Activated naive CD4-positive, alpha-beta T cell treated with anti-CD3 and anti-CD28 coated beads, Interleukin-2, amount 50 U/mL, for 72 hours (primary cell): Measurements from ENCODE around the gene MAL. TPM values are rescaled to one million over a fixed set of nuclear protein-coding genes. Genes with fewer than 3 reads are reported as not detected.

Source experiments
- ATAC-seq, 2 donors: fragments of 150-1000 bp; cut with Tn5 transposase; 2 replicates each; pipeline ENCODE4 v1.10.0; 2021; ENCODE audit warnings: mild to moderate bottlenecking in 2 of 2, moderate library complexity in 2 of 2
- DNase-seq, 2 donors: peaks; one replicate each; pipeline ENCODE4 v3.0.0; 2021 to 2022; ENCODE audit warnings: low spot score in 2 of 2
- H3K27ac Mint-ChIP-seq, 2 donors: one replicate each; pipeline ENCODE4 v1.8.0; 2022; ENCODE audit warnings: mild to moderate bottlenecking in 2 of 2, mixed read lengths in 2 of 2
- H3K36me3 Mint-ChIP-seq, 2 donors: one replicate each; pipeline ENCODE4 v1.8.0; 2022; ENCODE audit warnings: mixed read lengths in 2 of 2
- H3K9me3 Mint-ChIP-seq, 2 donors: one replicate each; pipeline ENCODE4 v1.8.0; 2022; ENCODE audit warnings: mixed read lengths in 2 of 2
- total RNA-seq, 2 donors: library from RNA; stranded (reverse); gene quantifications; one replicate each; pipeline ENCODE4 v1.2.3, GENCODE V29; 2022

The MAL gene
- total RNA-seq, 2 donors from 2014 or later: 26.3 to 62.8 TPM

- ATAC-seq (no peak), DNase-seq (no peak)
- H3K27ac Mint-ChIP-seq: no peak overlapping the region
- H3K9me3 Mint-ChIP-seq: no peaks in the 10 kb centered on the region
- H3K36me3 Mint-ChIP-seq: no peaks in the 10 kb centered on the region
These were observed 31.2 kb upstream of the MAL start for GRCh38 chr2:94994063-94994913.

- H3K36me3 Mint-ChIP-seq: no peaks in the 10 kb centered on the region
- no peak overlapping the region for H3K27ac Mint-ChIP-seq
- peak in 1 of 2 donors; percentile 24 for ATAC-seq
- DNase-seq: no peak
- H3K9me3 Mint-ChIP-seq: no peaks in the 10 kb centered on the region
These were observed 30.5 kb upstream of the MAL start for GRCh38 chr2:94994914-94995552.

GRCh38 chr2:94995553-94996304, 29.8 kb upstream of the MAL start:
- H3K36me3 Mint-ChIP-seq: no peaks in the 10 kb centered on the region
- ATAC-seq (no peak), DNase-seq (no peak)
- H3K9me3 Mint-ChIP-seq: no peaks in the 10 kb centered on the region
- H3K27ac Mint-ChIP-seq: no peak overlapping the region

GRCh38 chr2:94996305-94997100, 29.0 kb upstream of the MAL start:
- DNase-seq (no peak), ATAC-seq (no peak)
- no peaks in the 10 kb centered on the region for H3K9me3 Mint-ChIP-seq
- H3K27ac Mint-ChIP-seq: no peak overlapping the region
- no peaks in the 10 kb centered on the region for H3K36me3 Mint-ChIP-seq

- Mint-ChIP-seq H3K36me3 (no peaks in the 10 kb centered on the region), H3K9me3 (no peaks in the 10 kb centered on the region), H3K27ac (no peak overlapping the region)
- DNase-seq (no peak), ATAC-seq (peak in 1 of 2 donors; percentile 35)
These were observed 27.3 kb upstream of the MAL start for GRCh38 chr2:94997981-94998930.

GRCh38 chr2:94999431-94999883, 26.1 kb upstream of the MAL start:
- Mint-ChIP-seq H3K36me3 (no peaks in the 10 kb centered on the region), H3K9me3 (no peaks in the 10 kb centered on the region), H3K27ac (no peak overlapping the region)
- DNase-seq (no peak), ATAC-seq (no peak)

- DNase-seq (no peak), ATAC-seq (no peak)
- Mint-ChIP-seq H3K36me3 (no peaks in the 10 kb centered on the region), H3K9me3 (no peaks in the 10 kb centered on the region), H3K27ac (no peak overlapping the region)
These were observed 24.4 kb upstream of the MAL start for GRCh38 chr2:95001051-95001562.

GRCh38 chr2:95001701-95002100, 23.8 kb upstream of the MAL start:
- no peaks in the 10 kb centered on the region for H3K36me3 Mint-ChIP-seq
- DNase-seq (no peak), ATAC-seq (no peak)
- no peak overlapping the region for H3K27ac Mint-ChIP-seq
- H3K9me3 Mint-ChIP-seq: no peaks in the 10 kb centered on the region

GRCh38 chr2:95002498-95002897, 23.0 kb upstream of the MAL start:
- ATAC-seq (no peak), DNase-seq (no peak)
- Mint-ChIP-seq H3K27ac (no peak overlapping the region), H3K9me3 (no peaks in the 10 kb centered on the region), H3K36me3 (no peaks in the 10 kb centered on the region)

- H3K9me3 Mint-ChIP-seq: no peaks in the 10 kb centered on the region
- ATAC-seq: no peak
- DNase-seq: no peak
- H3K36me3 Mint-ChIP-seq: no peaks in the 10 kb centered on the region
- peak overlapping the region; percentile 12 to 24 for H3K27ac Mint-ChIP-seq
These were observed 21.2 kb upstream of the MAL start for GRCh38 chr2:95004287-95004686.

- Mint-ChIP-seq H3K27ac (peak overlapping the region; percentile 12 to 24), H3K36me3 (no peaks in the 10 kb centered on the region), H3K9me3 (no peaks in the 10 kb centered on the region)
- DNase-seq: no peak
- ATAC-seq: no peak
These were observed 20.8 kb upstream of the MAL start for GRCh38 chr2:95004711-95005110.

- Mint-ChIP-seq H3K36me3 (no peaks in the 10 kb centered on the region), H3K9me3 (no peaks in the 10 kb centered on the region), H3K27ac (no peak overlapping the region)
- ATAC-seq (no peak), DNase-seq (no peak)
These were observed 19.8 kb upstream of the MAL start for GRCh38 chr2:95005726-95006125.

- Mint-ChIP-seq H3K27ac (no peak overlapping the region), H3K36me3 (no peaks in the 10 kb centered on the region), H3K9me3 (no peaks in the 10 kb centered on the region)
- ATAC-seq (no peak), DNase-seq (no peak)
These were observed 18.9 kb upstream of the MAL start for GRCh38 chr2:95006588-95006987.

- ATAC-seq: no peak
- DNase-seq: no peak
- H3K27ac Mint-ChIP-seq: no peak overlapping the region
These were observed 18.4 kb upstream of the MAL start for GRCh38 chr2:95007031-95007609.

GRCh38 chr2:95007822-95008221, 17.7 kb upstream of the MAL start:
- ATAC-seq (no peak), DNase-seq (no peak)
- H3K36me3 Mint-ChIP-seq: no peaks in the 10 kb centered on the region
- H3K27ac Mint-ChIP-seq: no peak overlapping the region
- H3K9me3 Mint-ChIP-seq: no peaks in the 10 kb centered on the region

More at GRCh38 chr2:95007031-95007609, 18.4 kb upstream of the MAL start:
- H3K36me3 Mint-ChIP-seq: no peaks in the 10 kb centered on the region
- H3K9me3 Mint-ChIP-seq: no peaks in the 10 kb centered on the region
